ENCODE results near the gene RPL27A. TPM values are rescaled to one million over a fixed set of nuclear protein-coding genes. Genes with fewer than 3 reads are reported as not detected.

The RPL27A gene
- total RNA-seq, 1 donor from 2014 or later: 549 TPM

DNA sequence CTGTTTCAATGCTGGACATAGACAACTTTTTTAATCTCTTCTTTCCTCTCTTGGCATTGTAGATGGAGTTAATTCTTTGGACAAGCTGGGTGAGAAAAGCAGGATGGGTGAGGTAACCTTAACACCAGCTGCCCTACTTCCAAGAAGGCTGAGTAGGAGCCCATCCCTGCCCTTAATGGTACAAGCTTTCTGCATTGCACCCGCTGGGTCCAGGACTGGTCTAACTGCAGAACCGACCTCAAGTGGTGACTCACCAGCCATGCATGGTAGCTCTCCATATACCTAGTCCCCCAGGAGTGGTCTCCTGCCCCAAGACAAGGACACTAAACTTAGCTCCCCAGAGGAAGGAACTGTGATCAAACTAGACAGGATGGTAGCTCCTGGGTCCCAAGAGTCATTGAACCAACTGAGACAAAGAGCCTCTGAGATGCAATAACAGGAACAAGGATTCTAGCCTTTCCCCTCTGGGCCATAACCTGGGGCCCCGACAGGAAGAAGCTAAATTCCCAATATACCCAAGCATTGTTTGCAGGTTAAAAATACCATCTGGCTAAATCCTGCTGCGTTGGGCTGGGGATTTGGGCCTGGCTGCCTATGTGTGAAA lies 32.1 kb downstream of the RPL27A start:
- ATAC-seq (ENCODE audit: poor library complexity) (no peak), DNase-seq (no peak)
- intact Hi-C loops (cut with DNase I): no loop called here

DNA sequence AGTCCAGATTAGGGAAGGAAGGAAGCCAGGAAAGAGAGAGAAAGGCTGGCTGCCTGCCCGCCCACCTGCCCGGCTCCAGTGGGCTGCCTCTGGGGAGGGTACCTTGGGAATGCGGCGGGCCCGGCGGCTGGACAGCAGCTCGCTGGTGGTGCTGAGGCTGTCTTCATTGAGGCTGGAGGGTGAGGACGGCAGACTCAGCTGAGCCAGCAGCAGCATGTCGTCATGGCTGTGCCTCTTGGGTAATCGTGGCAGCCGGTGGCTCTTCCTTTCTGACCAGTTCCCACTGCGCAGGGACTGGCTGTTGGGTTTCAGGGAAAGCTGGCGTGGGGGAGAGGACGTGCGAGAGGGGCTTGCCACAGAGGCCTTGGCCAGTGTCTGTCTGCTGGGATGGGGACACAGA lies 32.9 kb downstream of the RPL27A start:
- ATAC-seq (ENCODE audit: poor library complexity): no peak
- DNase-seq: peak; percentile 64
- intact Hi-C loops (cut with DNase I): no loop called here

DNA sequence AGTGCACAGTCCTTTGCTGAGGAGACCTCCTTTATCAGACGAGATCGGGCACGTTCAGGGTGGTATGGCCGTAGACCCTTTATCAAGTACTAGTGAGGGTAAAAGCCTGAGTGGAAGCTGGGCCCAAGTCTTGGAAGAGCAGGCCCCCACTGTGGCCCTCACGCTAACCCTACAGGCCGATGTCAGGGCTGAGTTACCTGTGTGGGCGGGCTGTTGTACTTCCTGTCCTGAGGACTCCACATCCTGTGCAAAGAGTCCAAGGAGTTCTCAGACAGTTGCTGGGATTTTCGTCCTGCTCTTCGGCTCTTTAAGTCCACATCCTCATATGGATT lies 34.9 kb downstream of the RPL27A start:
- ATAC-seq (ENCODE audit: poor library complexity) (no peak), DNase-seq (no peak)
- intact Hi-C loops (cut with DNase I): no loop called here

DNA sequence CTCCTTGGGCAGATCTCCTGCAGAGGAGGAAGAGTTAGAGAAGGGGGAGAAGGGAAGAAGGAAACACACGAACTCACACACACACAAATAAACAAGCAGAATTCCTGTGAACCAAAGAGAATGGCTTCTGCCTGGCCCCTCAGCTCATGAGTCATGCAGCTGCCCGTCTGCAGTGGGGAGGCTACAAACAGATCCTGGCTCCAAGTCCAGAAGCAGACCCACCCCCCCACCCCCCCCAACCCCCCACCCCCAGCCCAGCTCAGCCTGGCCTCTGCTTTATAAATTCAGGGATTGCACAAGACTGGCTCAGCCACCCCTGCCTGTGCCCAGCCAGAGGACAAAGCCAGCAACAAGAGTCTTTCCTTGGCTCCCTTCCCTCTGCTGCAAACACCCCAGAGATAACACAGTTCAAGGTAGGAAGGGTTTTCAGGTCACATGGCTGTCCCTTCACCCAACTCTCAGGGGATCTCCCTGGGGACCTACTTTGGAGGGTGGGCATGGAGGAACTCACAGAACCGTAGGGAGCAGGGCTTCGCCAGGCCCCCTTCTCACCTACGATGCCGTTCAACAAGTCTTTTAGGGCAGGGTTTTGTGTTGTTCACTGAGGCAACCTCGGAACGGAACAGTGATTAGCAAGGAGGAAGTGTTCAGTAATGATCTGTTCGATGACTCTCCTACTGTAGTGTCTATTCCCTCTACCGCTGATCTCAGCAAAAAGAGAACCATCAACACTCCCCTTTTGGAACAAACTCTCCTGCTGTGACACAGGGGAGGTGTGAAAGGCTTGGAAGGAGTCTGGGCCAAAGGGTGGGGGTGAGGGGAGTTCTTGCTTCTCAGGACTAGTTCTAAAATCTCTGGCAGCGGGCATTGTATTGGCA lies 35.5 kb downstream of the RPL27A start:
- peak; percentile 80 for ATAC-seq (ENCODE audit: poor library complexity)
- intact Hi-C loops (cut with DNase I): no loop called here
- DNase-seq: peak; percentile 67

DNA sequence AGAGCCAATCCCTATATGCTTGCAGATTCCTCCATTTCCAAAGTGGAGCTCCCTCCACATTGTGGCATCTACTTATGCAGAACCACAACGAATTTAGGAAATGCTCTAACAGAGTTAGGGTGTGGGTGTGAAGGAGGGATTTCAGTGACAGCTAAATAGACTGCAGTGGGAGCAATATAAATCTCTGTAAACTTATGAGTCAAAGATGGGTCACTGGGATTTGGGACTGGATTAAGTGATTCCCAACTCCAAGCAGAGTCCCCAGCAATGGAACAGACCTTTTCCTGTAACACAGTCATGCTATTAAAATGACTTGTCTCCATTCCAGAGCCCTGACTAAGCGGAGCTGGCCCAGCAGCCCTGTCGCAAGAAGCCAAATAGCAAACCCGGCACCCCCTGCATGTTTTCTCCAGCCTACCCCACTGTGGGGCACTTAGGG lies 36.6 kb downstream of the RPL27A start:
- peak; percentile 64 for DNase-seq
- intact Hi-C loops (cut with DNase I): no loop called here
- ATAC-seq (ENCODE audit: poor library complexity): peak; percentile 73

DNA sequence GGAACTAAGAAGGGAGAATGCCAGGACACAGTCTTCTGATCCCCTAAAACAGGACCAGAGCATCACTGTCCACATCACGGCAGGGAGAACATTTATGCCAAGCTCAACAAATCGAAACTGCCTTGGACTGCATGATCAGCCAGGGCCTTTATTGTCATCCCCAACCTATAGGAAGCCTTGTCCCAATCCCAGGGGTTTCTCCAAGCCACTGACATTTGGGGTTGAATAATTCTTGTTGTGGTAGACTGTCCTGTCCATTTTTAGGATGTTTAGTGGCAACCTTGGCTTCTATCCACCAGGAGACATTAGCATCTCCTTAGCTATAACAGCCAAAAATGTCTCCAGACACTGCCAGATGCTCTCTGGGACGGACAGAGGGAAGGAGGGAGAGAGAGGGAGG lies 37.1 kb downstream of the RPL27A start:
- DNase-seq (no peak), ATAC-seq (ENCODE audit: poor library complexity) (peak; percentile 1)
- intact Hi-C loops (cut with DNase I): no loop called here

DNA sequence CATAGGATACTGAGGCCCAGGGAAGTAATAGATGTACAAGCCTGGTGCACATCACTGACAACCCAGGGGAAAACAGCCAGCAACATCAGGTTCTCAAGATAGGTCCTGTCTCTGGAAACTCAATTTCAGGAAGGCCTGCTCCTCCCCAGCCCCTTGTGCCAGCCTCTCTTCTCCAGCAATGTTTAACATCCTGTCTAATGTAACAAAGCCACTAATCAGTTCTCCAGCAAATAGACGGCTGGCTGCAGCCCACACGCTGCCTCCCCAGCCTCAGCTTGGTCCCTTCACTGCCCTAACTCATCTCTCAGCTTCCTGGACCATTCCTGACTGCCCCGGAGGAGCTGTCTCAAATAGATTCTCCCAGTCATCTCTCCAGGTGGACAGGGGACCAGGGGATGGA lies 37.8 kb downstream of the RPL27A start:
- DNase-seq: no peak
- intact Hi-C loops (cut with DNase I): no loop called here
- no peak for ATAC-seq (ENCODE audit: poor library complexity)

DNA sequence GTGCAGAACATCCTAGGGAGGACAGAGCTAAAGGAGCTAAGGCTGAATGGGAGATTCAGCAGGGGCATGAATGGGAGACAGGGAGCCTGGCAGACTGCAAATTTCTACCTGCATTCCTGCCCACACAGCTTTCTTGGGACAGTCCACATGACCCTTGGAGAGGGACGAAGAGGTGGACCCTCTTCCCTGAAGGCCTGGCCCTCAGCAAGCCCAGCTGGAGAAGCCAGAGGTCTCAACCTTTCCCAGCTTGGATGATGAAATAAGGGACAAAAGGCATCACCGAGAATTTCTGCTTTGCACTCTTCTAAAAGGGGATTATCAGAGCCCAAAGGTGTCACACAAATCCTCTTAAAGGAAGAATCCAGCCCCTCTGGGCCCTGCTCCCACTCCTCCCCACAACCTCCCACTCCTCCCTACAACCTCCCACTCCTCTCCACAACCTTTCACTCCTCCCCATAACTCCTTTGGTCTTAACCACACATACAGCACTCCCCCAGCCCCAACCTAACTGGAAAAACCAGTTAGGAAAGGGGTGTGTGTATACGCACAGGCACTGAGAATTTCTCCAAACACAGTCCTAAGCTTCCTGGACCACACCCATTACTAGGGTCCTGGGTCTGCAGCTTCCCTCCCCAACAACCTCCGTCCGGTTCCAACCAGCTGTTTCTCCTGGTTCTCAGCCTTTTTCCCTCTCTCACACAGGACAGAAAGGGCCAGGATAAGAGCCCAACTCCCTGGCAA lies 38.4 kb downstream of the RPL27A start:
- ATAC-seq (ENCODE audit: poor library complexity): no peak

DNA sequence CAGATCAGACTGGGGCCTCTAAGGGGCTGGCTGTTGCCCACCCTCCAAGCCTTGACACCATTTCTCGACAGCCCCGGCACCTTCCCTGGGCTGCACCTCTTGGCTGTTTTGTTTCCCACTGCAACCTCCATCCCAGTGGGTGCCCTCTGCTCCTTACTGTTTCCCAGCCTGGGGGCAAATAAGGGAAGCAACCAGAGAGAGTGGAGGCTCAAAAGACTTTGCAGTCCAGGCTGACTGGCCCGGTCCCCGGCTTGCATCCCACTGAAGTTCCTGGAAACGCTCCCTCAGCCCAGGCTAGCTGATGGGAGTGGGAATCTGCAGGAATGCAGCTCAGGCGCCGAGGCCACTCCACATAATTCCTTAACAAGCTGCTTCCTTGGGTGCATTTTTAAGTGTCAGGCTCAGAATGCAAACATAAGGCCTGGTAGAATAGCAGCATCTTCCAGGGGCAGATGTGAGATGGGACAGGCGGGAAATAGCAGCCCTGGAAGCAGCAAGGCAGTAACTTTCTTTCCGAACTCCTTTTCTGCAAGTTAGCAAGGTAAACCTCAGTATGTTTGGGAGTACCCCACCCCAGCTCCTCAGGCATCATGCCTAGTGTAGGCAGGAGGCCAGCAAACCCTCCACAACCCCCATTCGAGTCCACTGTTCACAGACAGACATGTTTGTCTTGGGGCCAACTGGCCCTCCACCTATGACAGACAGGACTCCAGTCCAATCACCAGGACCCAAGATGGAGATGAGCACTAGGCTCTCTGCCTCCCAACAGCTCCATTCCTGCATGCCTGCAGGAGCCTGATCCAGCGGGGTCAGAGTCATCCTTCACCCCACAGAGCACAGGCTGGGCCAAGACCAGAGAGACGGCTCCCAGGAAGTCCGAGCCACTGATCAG lies 39.3 kb downstream of the RPL27A start:
- DNase-seq (no peak), ATAC-seq (ENCODE audit: poor library complexity) (no peak)
- intact Hi-C loops (cut with DNase I): no loop called here

More for the DNA sequence above, 38.4 kb downstream of the RPL27A start:
- DNase-seq: no peak
- intact Hi-C loops (cut with DNase I): no loop called here

DNA sequence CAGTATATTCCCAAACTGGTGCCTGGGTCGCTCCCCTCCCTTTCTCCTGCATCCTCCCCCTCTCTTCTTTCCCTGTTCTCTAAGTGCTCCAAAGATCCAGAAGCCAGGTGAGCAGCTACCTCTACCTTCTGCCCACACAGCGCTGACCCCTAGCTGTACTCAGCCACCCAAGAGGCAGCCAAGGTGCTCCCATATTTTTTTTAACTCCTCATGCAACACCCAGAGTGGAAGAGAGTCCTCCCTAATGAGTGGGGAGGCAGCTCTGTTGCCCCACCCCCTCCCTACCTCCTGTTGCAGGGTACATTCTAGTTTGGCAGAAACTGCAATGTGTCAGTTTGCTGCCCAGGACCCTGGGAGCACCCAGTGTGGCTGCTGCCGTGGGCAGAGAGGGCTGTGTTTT lies 40.2 kb downstream of the RPL27A start:
- intact Hi-C loops (cut with DNase I): no loop called here
- no peak for DNase-seq

DNA sequence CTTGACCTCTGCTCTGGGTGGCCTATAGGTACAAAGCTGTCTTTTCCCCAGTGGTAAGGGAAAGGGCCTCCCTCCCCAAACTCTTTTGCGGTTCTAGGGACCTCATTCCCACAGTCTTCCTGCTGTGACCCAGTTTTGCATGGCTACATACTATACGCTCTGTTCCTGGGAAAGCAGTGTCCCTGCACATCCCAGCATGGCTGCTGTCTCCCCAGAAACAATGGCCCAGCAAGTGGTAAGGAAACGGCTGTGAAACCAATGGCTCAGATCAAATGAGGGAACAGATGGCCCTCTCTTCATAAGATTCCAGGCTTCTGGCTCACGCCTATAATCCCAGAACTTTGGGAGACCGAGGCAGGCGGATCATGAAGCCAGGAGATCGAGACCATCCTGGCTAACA lies 41.1 kb downstream of the RPL27A start:
- ATAC-seq (ENCODE audit: poor library complexity) (no peak), DNase-seq (no peak)
- intact Hi-C loops (cut with DNase I): no loop called here

More for the DNA sequence above, 40.2 kb downstream of the RPL27A start:
- ATAC-seq (ENCODE audit: poor library complexity): no peak

DNA sequence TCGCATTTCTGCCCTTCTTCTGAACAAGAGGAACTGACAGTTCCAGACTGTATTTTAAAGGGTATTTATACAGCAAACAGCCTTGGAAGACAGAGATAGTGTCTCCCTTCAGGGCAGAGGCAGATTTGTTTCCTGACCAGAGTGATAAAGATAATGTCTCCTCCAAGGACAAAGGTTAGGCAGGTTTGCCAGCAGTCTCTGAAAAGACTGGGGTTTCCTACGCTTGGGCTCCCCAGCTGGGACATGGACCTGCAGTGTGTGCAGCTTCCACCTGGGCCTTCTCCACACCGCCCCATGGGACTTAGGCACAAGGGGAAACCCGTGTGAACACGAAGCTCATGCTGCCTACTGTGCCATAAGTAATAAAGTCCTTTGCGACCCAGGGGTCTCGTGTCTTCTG lies 42.1 kb downstream of the RPL27A start:
- intact Hi-C loops (cut with DNase I): loop anchor here (5.0 kb wide), 1 partner anchor 73 kb away; no protein-coding TSS in a partner anchor
- DNase-seq (no peak), ATAC-seq (ENCODE audit: poor library complexity) (no peak)

DNA sequence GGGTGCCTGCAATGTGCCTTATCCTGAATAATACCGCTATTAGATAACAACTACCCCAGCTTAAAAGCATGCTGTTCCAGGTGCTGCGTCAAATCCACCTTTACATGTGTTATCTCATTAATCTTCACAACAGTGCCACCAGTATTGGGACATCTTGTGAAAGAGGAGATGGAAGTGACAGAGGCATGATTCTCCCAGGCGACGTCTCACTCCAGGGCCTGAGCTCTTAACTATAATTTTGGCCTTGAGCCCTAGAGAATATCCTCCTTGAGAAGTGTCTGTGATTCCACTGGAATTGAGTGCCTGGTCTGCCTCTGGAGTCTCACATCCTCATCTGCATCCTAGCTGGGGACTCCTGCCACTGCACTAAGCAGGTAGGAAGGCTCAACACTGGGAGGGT lies 43.8 kb downstream of the RPL27A start:
- ATAC-seq (ENCODE audit: poor library complexity) (no peak), DNase-seq (no peak)
- intact Hi-C loops (cut with DNase I): loop anchor here (5.0 kb wide), 1 partner anchor 71 kb away; no protein-coding TSS in a partner anchor

DNA sequence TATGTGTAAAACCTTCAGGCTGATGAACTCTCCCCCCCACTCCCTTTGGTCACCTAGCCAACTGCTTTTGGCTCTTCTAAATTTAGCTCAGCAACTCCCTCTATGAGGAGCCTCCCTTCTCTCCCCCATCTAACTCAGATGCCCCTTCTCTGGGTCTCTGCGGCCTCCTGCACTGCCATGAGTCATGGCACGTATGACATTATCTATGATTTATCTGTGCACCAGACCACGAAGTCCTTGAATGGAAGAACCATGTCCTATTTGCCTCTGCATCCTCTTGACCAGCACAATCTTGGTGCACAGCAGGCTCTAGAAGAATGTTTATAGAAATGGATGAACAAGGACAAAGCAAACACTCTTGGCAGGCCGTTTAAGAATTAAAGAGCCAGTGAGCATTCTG lies 46.0 kb downstream of the RPL27A start:
- intact Hi-C loops (cut with DNase I): loop anchor here (5.0 kb wide), 1 partner anchor 69 kb away; no protein-coding TSS in a partner anchor
- ATAC-seq (ENCODE audit: poor library complexity): peak; percentile 16
- DNase-seq: no peak

DNA sequence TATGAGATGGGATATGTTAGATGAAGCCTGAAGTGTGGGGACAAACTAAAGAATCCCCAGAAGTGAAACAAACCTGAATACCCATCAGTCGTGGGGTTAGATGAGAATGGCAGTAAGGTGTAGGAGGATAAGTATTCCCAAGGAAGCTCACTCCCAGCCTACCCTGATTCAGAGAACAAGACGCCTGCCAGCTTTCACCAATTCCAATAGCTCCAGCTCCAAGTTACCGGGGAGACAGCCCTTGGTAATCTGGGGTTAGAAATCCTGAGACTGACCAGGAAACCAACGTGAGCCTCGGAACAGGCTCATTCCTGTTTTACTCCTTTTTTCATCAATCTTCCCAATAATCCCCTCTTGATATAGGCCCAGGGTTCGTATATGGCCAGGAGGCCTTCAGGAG lies 46.5 kb downstream of the RPL27A start:
- intact Hi-C loops (cut with DNase I): loop anchor here (5.0 kb wide), 1 partner anchor 68 kb away; no protein-coding TSS in a partner anchor
- DNase-seq (no peak), ATAC-seq (ENCODE audit: poor library complexity) (no peak)

DNA sequence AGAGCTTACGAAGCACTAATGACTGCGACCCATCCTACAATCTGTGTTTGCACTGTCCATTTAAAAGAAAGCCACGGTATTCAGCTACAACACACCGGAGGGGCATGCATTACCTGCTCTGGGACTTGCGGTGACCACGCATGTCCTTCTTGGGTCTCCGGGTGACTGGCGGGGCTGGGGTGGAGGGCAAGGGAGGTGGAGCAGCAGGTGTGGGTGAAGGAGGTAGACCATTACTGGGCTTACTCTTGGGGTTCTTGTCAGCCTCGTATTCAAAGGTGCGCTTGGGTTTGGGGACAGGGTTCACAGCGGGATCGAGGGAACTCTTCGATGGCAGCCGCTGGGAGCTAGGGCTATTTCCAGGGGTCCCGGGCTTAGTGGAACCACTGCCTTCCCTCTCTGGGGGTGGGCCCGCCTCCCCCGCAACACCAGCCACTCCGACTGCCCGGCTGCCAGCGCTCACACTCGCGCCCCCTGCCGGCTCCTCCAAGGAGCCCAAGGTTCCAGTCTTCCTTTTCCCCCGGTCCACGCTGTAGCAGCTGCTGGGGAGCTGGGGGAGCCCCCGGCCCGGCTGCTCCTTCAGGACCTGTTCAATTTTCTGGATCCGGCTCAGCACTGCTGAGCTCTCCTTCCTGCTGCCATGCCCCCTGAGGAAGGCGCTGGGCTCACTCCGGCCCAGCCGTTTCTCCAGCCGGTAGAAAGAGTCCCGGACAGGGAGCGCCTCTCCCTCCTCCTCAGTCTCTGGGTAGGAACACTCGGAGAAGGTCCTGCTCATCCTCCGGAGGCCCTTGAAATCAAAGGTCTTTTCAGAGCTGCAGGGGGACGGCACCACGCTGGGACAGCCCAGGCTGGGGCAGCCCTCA lies 47.5 kb downstream of the RPL27A start:
- ATAC-seq (ENCODE audit: poor library complexity): no peak
- intact Hi-C loops (cut with DNase I): loop anchor here (5.0 kb wide), 1 partner anchor 67 kb away; no protein-coding TSS in a partner anchor
- no peak for DNase-seq

DNA sequence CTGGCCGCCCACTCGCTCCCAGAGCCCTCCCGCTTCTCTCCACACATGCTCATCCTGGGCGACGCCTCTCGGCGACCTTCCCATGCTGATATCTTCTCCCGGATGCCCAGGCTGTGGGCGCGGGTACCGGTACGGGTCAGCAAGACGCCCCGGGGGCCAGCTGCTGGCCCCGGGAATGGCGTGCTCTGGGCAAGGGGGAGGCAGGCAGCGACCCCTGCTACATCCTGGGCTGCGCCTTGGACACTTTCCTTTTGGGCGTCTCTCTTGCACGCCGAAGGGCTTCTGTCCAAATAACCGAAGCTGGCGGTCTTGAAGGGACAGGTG lies 48.1 kb downstream of the RPL27A start:
- no peak for DNase-seq
- no peak for ATAC-seq (ENCODE audit: poor library complexity)
- intact Hi-C loops (cut with DNase I): no loop called here

Data from Right ventricle myocardium superior (tissue), 1 donor.